Eye (tissue), 1 donor: Measurements from ENCODE around the gene CHCHD1.
A peak's percentile ranks its signal among the peaks of the same experiment; 100 is the strongest.
"Not testable (repeated sequence)": the region's sequence is repeated elsewhere in the genome, so short reads cannot be mapped to it uniquely, and the experiment has no call there.

Experiments used
- DNase-seq: peaks from one replicate; pipeline ENCODE4 v3.0.0-alpha.2; 2015

CHCHD1 gene

DNA sequence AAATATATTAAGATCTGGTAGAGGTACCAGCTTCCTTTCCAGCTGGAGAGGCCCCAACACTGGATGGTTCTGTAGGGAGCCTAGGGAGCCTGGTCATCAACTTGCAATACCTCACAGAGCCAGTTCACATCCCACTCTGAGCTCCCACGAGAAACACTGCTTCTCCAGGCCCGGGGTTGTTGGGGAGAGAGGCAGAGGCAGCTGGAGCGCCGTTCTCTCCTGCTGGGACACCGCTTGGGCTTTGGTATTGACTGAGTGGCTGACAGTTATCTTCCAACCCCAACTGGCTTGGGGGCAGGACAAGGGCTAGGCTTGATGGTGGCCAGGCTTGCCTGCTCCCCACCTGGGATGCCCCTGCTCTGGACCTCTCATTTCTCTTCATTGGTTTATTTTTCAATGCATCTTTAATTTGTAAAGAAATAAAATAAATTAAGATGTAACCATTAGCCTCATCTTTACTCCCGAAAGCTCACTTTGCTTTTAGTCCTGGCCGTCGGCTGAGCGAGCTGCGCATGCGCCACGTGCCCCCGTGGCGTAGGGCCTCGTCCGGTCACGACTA is 10.0 kb upstream of the CHCHD1 start:
- DNase-seq = no peak

- DNase-seq = peak; percentile 95
These were observed 9.3 kb upstream of the CHCHD1 start for GRCh38 chr10:73772281-73773151.

DNA sequence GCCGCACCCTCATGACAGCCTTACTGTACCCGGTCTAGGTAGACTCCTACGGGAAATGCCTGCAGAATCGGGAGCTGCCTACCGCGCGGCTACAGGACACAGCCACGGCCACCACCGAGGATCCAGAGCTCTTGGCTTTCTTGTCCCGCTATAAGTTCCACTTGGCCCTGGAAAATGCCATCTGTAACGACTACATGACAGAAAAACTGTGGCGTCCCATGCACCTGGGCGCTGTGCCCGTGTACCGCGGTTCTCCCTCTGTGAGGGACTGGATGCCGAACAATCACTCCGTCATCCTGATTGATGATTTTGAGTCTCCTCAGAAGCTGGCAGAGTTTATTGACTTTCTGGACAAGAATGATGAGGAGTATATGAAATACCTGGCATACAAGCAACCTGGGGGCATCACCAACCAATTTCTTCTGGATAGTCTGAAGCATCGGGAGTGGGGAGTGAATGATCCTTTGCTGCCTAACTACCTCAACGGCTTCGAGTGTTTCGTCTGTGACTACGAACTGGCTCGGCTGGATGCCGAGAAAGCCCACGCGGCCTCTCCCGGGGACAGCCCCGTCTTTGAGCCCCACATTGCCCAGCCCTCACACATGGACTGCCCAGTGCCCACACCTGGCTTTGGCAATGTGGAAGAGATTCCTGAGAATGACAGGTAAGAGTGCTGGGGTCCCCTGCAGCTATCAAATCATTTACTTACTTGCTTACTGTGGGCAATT is 8.5 kb upstream of the CHCHD1 start:
- peak; percentile 50 for DNase-seq

GRCh38 chr10:73774637-73775036 is 7.2 kb upstream of the CHCHD1 start:
- no peak for DNase-seq

GRCh38 chr10:73779018-73779417 is 2.8 kb upstream of the CHCHD1 start:
- DNase-seq = no peak

DNA sequence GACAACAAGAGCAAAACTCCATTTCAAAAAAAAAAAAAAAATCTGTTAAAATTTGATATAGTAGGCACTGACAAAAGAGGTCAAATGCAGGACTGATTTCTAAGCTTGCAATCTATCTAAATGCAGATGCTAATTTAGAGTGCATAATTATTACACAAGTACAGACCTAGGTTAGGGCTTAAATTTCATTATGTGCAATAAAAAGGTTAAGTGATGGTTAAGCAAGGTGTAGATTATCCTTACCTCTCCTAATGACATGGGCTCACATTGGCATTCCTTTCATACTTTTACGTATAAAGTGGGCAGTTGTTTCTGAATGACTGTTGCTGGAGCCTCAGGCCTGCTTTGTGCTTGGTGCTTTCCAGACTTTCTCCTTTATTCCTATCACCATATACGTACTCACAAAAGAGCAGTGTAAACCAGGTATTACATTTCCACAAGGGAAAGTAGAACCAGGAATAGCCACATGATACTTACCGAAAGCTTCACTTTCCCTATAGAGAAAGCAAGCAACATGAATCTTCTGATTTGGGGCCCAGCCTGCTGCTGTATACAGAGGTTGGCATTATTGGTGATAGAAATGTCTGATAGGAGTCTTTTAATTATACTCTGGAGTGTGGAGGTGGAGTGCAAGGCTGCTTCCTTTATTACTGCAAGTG is 2.2 kb upstream of the CHCHD1 start:
- DNase-seq = no peak

DNA sequence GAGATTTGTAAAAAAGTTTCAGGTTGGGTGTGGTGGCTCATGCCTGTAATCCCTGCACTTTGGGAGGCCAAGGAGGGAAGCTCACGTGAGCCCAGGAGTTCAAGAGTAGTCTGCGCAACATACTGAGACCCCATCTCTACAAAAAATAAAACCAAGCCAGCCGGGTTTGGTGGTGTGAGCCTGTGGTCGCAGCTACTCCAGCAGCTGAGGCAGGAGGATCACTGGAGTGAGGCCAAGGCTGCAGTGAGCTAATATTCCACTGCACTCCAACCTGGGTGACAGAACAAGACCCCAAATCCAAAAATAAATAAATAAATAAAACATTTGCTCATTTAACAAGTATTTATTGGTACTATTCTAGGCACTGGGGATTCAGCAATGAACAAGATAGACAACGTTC is 1.5 kb upstream of the CHCHD1 start:
- DNase-seq = no peak

DNA sequence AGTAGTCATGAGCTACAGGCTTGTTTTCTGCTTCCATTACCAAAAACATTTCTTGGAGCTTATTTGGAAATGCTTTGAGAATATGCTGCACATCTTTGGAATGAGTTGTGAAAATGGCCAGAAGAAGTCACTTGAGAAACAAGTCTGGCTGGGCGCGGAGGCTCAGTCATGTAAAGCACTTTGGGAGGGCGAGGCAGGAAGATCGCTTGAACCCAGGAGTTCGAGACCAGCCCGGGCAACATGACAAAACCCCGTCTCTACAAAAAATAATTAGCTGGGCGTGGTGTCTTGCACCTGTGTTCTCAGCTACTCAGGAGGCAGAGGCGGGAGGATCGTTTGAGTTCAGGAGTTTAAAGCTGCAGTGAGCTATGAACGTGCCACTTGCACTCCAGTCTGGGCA is 882 bp upstream of the CHCHD1 start:
- DNase-seq = no peak

GRCh38 chr10:73781548-73781878 is 335 bp upstream of the CHCHD1 start:
- DNase-seq = no peak

DNA sequence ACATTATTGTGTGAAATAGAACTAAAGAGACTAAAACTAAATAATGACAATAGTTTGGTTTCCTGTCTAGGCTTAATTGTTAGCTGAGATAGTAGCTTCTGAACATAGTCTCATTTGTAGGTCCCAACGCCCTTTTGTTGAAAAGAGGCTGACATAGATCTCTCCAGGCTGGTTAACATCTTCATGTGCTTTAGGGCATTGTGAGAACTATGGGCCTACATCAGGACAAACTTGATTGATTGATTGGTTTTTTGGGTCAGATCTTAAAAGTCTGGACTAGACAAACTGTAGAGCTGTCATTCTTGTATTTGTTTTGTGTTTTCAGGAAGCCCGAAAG is 869 bp downstream of the CHCHD1 start:
- no peak for DNase-seq

DNA sequence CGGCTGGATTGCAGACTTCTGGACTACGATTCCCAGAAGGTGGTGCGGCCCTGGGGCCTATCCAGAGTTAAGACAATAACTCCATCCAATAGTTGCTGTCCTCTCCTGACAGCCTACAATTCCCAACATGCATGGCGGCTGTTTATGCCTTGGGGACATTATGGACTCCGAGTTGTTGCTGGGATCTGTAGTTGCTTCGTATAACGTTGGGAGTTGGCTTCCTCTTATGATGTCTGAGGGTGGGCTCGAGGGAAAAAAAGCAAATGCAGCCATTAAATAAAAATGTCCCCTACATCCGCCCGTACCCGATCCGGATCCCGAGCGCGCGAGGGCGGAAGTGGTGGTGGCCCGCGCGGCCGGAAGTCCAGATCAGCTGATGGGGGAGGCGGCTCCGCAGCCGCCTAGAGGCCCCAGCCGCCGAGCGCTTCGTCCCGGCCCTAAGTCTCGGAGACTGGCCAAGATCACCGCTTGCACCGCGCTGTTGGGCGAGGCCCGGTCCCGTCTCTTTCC is 3.4 kb downstream of the CHCHD1 start, which contains the start of gene ZSWIM8:
Gene ZSWIM8 (plus strand): TSS at position 396 of the 510 bp plus-strand sequence. CDS start 273 bp downstream, outside the sequence.
- peak; percentile 98 for DNase-seq

GRCh38 chr10:73785721-73786511 is 4.1 kb downstream of the CHCHD1 start:
- DNase-seq = no peak

DNA sequence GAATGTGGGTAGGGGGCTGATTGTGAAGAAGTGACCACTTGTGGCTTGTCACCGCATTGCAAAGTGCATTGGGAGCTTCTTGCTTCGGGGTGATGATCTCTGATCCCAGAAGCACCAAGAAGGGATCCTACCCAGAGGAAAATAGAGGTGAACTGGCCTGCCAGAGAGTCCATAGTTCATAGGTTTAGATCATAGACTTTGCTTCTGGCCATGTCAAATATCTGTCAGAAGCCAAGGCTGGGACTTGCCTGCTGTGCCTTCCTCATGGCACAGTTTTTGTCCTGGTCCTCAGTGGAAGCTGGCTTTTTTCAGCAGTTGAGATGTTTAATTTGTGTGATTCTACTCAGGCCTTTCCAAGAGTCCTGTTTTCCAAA is 4.7 kb downstream of the CHCHD1 start:
- DNase-seq = no peak

DNA sequence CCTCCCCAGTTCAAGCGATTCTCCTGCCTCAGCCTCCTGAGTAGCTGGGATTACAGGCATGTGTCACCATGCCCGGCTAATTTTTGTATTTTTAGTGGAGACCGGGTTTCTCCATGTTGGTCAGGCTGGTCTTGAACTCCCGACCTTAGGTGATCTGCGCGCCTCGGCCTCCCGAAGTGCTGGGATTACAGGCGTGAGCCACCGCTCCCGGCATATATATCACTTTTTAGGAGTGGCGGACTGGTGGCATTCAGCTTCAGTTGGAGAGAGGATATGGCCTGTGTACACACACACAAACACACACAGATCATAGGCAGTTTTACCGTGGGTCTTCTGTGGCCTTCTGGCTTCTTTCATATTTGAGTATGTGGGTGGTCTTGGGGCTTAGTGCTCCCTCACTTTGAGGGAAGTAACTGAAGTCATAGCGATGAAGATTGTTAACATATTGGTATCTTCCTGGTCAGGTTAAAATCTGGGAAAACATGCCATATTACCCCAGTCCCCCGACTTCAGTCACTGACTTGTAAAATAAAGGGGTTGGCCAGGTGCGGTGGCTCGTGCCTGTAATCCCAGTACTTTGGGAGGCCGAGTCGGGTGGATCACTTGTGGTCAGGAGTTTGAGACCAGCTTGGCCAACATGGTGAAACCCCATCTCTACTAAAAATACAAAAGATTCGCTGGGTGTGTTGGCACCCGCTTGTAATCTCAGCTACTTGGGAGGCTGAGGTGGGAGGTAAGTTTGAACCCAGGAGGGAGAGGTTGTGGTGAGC is 5.4 kb downstream of the CHCHD1 start:
- not testable (repeated sequence) for DNase-seq

DNA sequence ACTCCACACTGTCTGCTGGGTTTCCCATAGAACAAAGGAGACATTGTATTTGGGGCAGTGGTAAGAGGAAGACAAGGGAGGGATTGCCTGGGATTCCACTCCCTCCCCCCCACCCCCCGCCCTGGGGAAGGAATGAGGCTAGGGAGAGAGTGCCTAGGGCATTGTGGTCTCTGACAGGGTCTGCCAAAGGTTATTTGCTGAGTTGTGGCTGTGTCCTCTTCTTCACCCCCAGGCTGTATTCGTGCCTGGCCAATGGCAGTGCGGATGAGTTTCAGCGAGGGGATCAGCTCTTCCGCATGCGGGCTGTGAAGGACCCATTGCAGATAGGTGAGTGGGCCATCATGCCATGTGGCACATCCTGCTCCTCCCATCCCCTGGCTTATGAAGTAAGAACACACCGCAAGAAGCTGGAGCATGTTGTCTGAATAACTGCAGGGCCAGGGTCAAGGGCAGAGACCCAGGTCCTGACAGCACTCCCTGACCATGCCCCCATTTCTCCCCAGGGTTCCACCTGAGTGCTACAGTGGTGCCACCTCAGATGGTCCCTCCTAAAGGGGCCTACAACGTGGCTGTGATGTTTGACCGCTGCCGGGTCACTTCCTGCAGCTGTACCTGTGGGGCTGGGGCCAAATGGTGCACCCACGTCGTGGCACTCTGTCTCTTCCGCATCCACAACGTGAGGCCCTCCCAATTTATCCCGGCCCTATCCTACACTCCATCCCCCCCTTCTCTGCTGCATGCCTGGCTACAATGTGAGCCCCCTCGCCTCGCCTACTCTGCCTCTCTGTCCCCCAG is 7.2 kb downstream of the CHCHD1 start:
- no peak for DNase-seq

DNA sequence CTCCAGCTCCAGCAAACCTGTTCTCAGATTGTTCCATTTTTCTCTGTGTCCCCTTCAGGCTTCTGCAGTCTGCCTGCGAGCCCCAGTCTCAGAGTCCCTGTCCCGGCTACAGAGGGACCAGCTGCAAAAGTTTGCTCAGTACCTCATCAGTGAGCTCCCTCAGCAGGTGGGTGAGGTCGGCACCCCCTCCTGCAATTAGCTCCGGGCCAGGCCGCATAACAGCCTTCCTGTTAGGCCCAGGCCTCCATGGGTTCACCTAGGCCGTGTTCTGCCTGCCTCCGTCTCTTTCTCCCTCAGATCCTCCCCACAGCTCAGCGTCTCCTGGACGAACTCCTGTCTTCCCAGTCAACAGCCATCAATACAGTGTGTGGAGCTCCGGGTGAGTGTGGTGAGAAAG is 7.8 kb downstream of the CHCHD1 start:
- no peak for DNase-seq

GRCh38 chr10:73790886-73791625 is 9.2 kb downstream of the CHCHD1 start:
- DNase-seq = no peak

DNA sequence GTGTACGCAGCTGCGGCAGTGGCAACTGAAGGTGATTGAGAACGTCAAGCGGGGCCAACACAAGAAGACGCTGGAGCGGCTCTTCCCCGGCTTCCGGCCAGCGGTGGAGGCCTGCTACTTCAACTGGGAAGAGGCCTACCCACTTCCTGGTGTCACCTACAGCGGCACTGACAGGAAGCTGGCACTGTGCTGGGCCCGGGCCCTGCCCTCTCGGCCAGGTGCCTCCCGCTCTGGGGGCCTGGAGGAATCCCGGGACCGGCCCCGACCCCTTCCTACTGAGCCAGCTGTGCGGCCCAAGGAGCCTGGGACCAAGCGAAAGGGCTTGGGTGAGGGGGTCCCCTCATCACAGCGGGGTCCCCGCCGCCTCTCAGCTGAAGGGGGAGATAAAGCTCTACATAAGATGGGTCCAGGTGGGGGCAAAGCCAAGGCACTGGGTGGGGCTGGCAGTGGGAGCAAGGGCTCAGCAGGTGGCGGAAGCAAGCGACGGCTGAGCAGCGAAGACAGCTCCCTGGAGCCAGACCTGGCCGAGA is 10.1 kb downstream of the CHCHD1 start:
- DNase-seq = no peak

- no peak for DNase-seq
These were observed 11.6 kb downstream of the CHCHD1 start for GRCh38 chr10:73793456-73793855.

DNA sequence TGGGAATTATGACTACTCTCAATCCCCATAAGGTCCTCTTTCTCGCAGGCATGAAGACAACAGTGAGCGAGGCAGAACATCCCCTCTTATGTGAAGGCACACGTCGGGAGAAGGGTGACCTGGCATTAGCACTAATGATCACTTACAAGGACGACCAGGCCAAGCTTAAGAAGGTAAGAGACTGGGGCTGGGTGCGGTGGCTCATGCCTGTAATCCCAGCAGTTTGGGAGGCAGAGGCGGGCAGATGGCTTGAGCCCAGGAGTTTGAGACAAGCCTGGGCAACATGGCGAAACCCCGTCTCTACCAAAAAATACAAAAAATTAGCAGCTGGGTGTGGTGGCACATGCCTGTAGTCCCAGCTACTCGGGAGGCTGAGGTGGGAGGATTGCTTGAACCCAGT is 13.6 kb downstream of the CHCHD1 start:
- not testable (repeated sequence) for DNase-seq
